ENCODE data around the gene LRRC23.
"Not testable (repeated sequence)": the region's sequence is repeated elsewhere in the genome, so short reads cannot be mapped to it uniquely, and the experiment has no call there.

The LRRC23 gene

GRCh38 chr12:6904280-6905276, at the start of gene LRRC23:
LRRC23 (plus strand) TSS chr12:6904822; CDS start chr12:6905634, 812 bp downstream.
- Mint-ChIP-seq H3K4me3 (no peak within 1 kb of the TSS), H3K36me3 (peaks cover 6% of the 10 kb centered on the region), H3K27ac (no peak within 1 kb of the TSS), H3K9me3 (no peaks in the 10 kb centered on the region), H3K4me1 (no peaks in the 10 kb centered on the region)
- peak; percentile 98 for ATAC-seq
- DNase-seq (ENCODE audit: low spot score in 2 of 2) = peak; percentile 86 to 99

GRCh38 chr12:6855322-6855721, 49.3 kb upstream of the LRRC23 start:
- Mint-ChIP-seq H3K9me3 (no peaks in the 10 kb centered on the region), H3K4me1 (peaks cover 38% of the 10 kb centered on the region), H3K27ac (peak overlapping the region; percentile 50), H3K36me3 (peaks cover 85% of the 10 kb centered on the region), H3K4me3 (no peak overlapping the region)
- no peak for DNase-seq (ENCODE audit: low spot score in 2 of 2)
- no peak for ATAC-seq

- Mint-ChIP-seq H3K4me3 (no peak overlapping the region), H3K4me1 (peaks cover 13% of the 10 kb centered on the region), H3K36me3 (peaks cover 90% of the 10 kb centered on the region), H3K9me3 (no peaks in the 10 kb centered on the region), H3K27ac (no peak overlapping the region)
- DNase-seq (ENCODE audit: low spot score in 2 of 2) = no peak
- no peak for ATAC-seq
Observed at GRCh38 chr12:6858799-6859198, 45.8 kb upstream of the LRRC23 start.

- peak overlapping the region; percentile 29 for H3K27ac Mint-ChIP-seq
- ATAC-seq (no peak), DNase-seq (ENCODE audit: low spot score in 2 of 2) (no peak)
- H3K36me3 Mint-ChIP-seq = peaks cover 96% of the 10 kb centered on the region
- H3K4me1 Mint-ChIP-seq = peaks cover 7% of the 10 kb centered on the region
- no peaks in the 10 kb centered on the region for H3K9me3 Mint-ChIP-seq
- no peak overlapping the region for H3K4me3 Mint-ChIP-seq
Observed at GRCh38 chr12:6860116-6860515, 44.5 kb upstream of the LRRC23 start.

GRCh38 chr12:6860942-6861341, 43.7 kb upstream of the LRRC23 start:
- peak overlapping the region; percentile 29 for H3K27ac Mint-ChIP-seq
- H3K4me3 Mint-ChIP-seq = no peak overlapping the region
- DNase-seq (ENCODE audit: low spot score in 2 of 2) = no peak
- no peak for ATAC-seq
- H3K4me1 Mint-ChIP-seq = peaks cover 7% of the 10 kb centered on the region
- no peaks in the 10 kb centered on the region for H3K9me3 Mint-ChIP-seq
- H3K36me3 Mint-ChIP-seq = peaks cover 100% of the 10 kb centered on the region

GRCh38 chr12:6861391-6861790, 43.2 kb upstream of the LRRC23 start:
- ATAC-seq (no peak), DNase-seq (ENCODE audit: low spot score in 2 of 2) (no peak)
- no peaks in the 10 kb centered on the region for H3K9me3 Mint-ChIP-seq
- H3K4me1 Mint-ChIP-seq = peaks cover 7% of the 10 kb centered on the region
- H3K36me3 Mint-ChIP-seq = peaks cover 100% of the 10 kb centered on the region
- no peak overlapping the region for H3K4me3 Mint-ChIP-seq
- H3K27ac Mint-ChIP-seq = no peak overlapping the region

- Mint-ChIP-seq H3K9me3 (no peaks in the 10 kb centered on the region), H3K27ac (no peak overlapping the region), H3K36me3 (peaks cover 100% of the 10 kb centered on the region), H3K4me1 (peaks cover 5% of the 10 kb centered on the region), H3K4me3 (no peak overlapping the region)
- no peak for DNase-seq (ENCODE audit: low spot score in 2 of 2)
- no peak for ATAC-seq
Observed at GRCh38 chr12:6863033-6863432, 41.6 kb upstream of the LRRC23 start.

GRCh38 chr12:6863586-6864321, 40.9 kb upstream of the LRRC23 start:
- Mint-ChIP-seq H3K4me1 (peaks cover 12% of the 10 kb centered on the region), H3K27ac (no peak overlapping the region), H3K36me3 (peaks cover 100% of the 10 kb centered on the region), H3K9me3 (no peaks in the 10 kb centered on the region), H3K4me3 (no peak overlapping the region)
- ATAC-seq = no peak
- DNase-seq (ENCODE audit: low spot score in 2 of 2) = no peak

GRCh38 chr12:6865307-6865706, 39.3 kb upstream of the LRRC23 start:
- Mint-ChIP-seq H3K27ac (peak overlapping the region; percentile 70), H3K36me3 (peaks cover 100% of the 10 kb centered on the region)

GRCh38 chr12:6866163-6866919, 38.3 kb upstream of the LRRC23 start:
- H3K36me3 Mint-ChIP-seq = peaks cover 100% of the 10 kb centered on the region
- peak overlapping the region; percentile 98 for H3K27ac Mint-ChIP-seq
- ATAC-seq (no peak), DNase-seq (ENCODE audit: low spot score in 2 of 2) (no peak)
- peaks cover 38% of the 10 kb centered on the region for H3K4me1 Mint-ChIP-seq
- no peaks in the 10 kb centered on the region for H3K9me3 Mint-ChIP-seq
- H3K4me3 Mint-ChIP-seq = peak overlapping the region; percentile 91

More at GRCh38 chr12:6865307-6865706, 39.3 kb upstream of the LRRC23 start:
- not testable (repeated sequence) for DNase-seq (ENCODE audit: low spot score in 2 of 2); H3K9me3 Mint-ChIP-seq; ATAC-seq
- peaks cover 28% of the 10 kb centered on the region for H3K4me1 Mint-ChIP-seq
- peak overlapping the region; percentile 91 for H3K4me3 Mint-ChIP-seq

GRCh38 chr12:6866920-6867412, 37.7 kb upstream of the LRRC23 start:
- Mint-ChIP-seq H3K27ac (peak overlapping the region; percentile 98), H3K9me3 (no peaks in the 10 kb centered on the region), H3K4me3 (peak overlapping the region; percentile 91), H3K4me1 (peaks cover 44% of the 10 kb centered on the region), H3K36me3 (peaks cover 100% of the 10 kb centered on the region)
- ATAC-seq = peak; percentile 1
- no peak for DNase-seq (ENCODE audit: low spot score in 2 of 2)

GRCh38 chr12:6867413-6868210, 37.0 kb upstream of the LRRC23 start, which contains the start of gene TPI1:
TPI1 (plus strand) TSS chr12:6867531; CDS start chr12:6867567, 36 bp downstream.
- H3K9me3 Mint-ChIP-seq = no peaks in the 10 kb centered on the region
- H3K36me3 Mint-ChIP-seq = peaks cover 100% of the 10 kb centered on the region
- ATAC-seq = peak; percentile 75
- H3K4me1 Mint-ChIP-seq = peaks cover 51% of the 10 kb centered on the region
- peak within 1 kb of the TSS; percentile 98 for H3K27ac Mint-ChIP-seq
- peak within 1 kb of the TSS; percentile 91 for H3K4me3 Mint-ChIP-seq
- DNase-seq (ENCODE audit: low spot score in 2 of 2) = peak; percentile 80 to 89

- H3K4me3 Mint-ChIP-seq = peak overlapping the region; percentile 91
- ATAC-seq (peak; percentile 0), DNase-seq (ENCODE audit: low spot score in 2 of 2) (no peak)
- peaks cover 100% of the 10 kb centered on the region for H3K36me3 Mint-ChIP-seq
- no peaks in the 10 kb centered on the region for H3K9me3 Mint-ChIP-seq
- peak overlapping the region; percentile 98 for H3K27ac Mint-ChIP-seq
- peaks cover 56% of the 10 kb centered on the region for H3K4me1 Mint-ChIP-seq
Observed at GRCh38 chr12:6868211-6869048, 36.2 kb upstream of the LRRC23 start.

All from stimulated activated effector memory CD8-positive, alpha-beta T cell treated with anti-CD3 and anti-CD28 coated beads, Interleukin-12 subunit alpha, Interleukin-12 subunit beta, amount 100 ng/mL, for 72 hours (primary cell).